HFF-Myc (cell line): Measurements from ENCODE around the gene DDX18.
A peak's percentile ranks its signal among the peaks of the same experiment; 100 is the strongest.

Experiments
- DNase-seq: peaks from one replicate; pipeline ENCODE4 v3.0.0-alpha.2; 2011; ENCODE audit warnings: low read depth; ENCODE audit errors: extremely low read depth
- H3K4me3 ChIP-seq: replicated peaks from 2 replicates; pipeline ENCODE4 v1.5.1; 2011; ENCODE audit warnings: low read depth, mild to moderate bottlenecking, control low read depth, low read length
- TF ChIP-seq, protein P1 (sequence below): IDR thresholded peaks from 2 replicates; pipeline ENCODE4 v1.5.1; 2012; ENCODE audit warnings: mild to moderate bottlenecking, low read depth, low read length, control low read depth; ENCODE audit errors: missing control alignments

DDX18 gene

DNA sequence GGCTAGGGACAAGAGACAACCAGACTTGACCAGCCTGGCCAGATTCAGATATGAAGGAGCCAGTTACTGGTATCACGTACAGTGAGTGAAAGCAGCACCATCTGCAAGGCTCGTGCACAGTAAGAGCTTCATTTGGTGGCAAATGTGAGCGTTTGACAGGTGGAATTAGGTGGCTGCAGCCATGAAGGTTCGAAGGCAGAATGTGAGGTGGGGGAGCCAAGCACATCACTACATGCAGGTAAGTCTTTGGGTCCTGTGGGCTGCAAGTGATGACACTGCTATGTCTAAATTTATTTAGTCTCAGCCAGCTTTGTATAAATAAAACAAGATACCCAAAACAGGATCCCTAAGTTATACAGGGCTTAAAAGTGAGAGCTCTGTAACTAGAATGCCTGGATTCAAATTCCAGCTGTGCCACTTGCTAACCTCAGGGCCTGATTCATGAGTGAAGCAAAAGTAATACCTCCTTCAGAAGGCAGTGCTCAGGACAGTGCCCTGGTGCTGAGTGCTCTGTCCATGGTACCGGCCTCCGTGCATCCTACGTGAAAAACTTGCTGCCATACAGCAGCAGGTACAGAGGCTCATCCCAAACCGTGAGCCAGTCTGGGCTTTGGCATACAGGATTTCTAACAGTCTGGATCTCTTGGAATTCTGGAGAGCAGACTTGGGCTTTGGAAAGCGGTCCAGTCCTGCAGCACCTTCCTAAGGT, 18.6 kb downstream of the DDX18 start:
- no peak overlapping the region for H3K4me3 ChIP-seq
- no peak for DNase-seq
- TF ChIP-seq, protein P1, sequence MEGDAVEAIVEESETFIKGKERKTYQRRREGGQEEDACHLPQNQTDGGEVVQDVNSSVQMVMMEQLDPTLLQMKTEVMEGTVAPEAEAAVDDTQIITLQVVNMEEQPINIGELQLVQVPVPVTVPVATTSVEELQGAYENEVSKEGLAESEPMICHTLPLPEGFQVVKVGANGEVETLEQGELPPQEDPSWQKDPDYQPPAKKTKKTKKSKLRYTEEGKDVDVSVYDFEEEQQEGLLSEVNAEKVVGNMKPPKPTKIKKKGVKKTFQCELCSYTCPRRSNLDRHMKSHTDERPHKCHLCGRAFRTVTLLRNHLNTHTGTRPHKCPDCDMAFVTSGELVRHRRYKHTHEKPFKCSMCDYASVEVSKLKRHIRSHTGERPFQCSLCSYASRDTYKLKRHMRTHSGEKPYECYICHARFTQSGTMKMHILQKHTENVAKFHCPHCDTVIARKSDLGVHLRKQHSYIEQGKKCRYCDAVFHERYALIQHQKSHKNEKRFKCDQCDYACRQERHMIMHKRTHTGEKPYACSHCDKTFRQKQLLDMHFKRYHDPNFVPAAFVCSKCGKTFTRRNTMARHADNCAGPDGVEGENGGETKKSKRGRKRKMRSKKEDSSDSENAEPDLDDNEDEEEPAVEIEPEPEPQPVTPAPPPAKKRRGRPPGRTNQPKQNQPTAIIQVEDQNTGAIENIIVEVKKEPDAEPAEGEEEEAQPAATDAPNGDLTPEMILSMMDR, result no peak

DNA sequence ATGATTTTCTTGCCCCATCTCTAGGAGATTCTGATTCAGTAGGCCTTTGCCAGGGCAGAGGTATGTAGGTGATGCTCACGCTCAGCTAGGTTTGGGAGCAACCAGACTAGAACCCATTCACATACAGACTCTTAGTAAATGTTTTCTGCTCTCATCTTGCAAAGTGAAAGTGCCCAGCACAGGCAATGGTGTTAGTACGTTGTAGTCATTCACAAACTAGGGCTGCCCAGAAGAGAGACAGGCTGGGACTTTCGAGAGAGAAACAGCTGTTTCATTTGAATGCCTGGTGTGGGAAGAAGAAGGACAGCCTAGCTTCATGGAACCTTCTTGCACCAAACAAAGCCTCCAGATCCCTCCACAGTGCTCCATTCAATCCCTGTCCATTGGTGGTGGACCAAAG, 19.4 kb downstream of the DDX18 start:
- H3K4me3 ChIP-seq, result no peak overlapping the region

DNA sequence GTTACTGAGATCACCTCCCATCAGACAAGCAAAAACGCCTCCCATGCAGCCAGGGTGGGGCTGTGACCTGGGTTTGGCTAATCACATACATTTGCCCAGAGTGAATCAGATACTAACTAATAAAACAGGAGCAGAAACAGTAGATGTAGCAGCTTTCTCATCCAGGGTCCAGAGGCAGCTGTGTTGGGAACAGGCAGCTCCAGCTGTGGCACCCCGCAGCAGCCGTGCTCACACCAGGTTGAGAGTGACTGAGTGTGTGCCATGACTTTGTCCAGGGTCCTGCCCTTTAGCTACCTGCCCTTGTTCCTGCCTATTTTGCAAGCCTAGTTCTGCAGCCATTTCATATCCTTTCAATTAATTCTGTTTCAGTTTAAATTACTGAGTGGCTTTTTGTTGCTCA, 20.5 kb downstream of the DDX18 start:
- DNase-seq, result no peak
- no peak overlapping the region for H3K4me3 ChIP-seq
- TF ChIP-seq, protein P1, result no peak

More for the DNA sequence above, 19.4 kb downstream of the DDX18 start:
- no peak for DNase-seq
- TF ChIP-seq, protein P1, result no peak

DNA sequence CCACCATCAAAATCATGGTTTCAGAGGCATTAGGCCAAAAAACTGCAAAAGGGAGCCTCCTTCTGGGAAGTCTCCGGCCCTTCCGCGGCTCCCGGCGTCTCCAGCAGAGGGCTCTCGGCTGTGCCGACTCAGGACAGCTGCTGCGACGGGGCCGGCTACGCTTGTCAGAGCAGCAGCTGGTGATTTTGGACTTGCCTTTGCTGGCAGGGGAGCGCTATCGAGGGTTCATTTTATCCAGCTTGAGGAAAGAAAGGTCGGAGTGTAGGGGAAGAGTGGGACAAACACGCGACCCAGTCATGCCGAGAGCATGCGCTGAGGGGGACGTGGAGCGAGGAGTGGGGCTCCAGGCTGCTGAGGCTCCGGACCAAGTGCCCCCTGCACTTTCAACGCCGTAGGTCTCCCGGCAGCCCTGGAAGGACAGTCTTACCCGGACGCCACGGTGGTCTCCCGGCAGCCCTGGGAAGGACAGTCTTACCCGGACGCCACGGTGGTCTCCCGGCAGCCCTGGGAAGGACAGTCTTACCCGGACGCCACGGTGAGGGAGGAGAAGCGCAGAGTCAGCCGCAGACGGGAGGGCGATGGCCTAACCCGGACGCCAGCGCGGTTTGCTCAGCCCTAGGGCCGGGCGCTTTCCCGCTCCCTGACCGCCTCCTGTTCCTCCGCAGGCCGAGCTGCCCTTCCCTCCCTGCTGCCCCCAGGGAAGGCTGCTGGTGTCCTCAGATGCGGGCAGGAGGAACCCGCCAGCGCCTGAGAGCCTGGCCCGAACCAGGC, 21.7 kb downstream of the DDX18 start:
- H3K4me3 ChIP-seq, result peak overlapping the region; percentile 31
- TF ChIP-seq, protein P1, result peak; percentile 94
- peak; percentile 36 for DNase-seq

DNA sequence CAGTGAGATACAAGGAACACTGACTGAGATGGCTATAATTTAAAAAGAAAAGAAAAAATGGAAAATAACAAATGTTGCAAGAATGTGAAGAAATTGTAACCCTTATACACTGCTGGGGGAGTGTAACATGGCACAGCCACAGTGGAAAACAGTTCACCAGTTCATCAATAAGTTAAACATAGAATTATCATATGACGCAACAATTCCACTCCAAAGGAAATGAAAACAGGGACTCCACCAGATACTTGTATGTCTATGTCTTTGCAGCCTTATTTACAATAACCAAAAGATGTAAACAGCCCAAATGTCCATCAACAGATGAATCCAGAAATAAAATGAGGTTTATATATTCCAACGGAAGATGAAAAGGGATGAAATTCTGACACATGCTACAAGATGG, 30.8 kb downstream of the DDX18 start:
- no peak for DNase-seq
- H3K4me3 ChIP-seq, result no peak overlapping the region
- TF ChIP-seq, protein P1, result no peak

DNA sequence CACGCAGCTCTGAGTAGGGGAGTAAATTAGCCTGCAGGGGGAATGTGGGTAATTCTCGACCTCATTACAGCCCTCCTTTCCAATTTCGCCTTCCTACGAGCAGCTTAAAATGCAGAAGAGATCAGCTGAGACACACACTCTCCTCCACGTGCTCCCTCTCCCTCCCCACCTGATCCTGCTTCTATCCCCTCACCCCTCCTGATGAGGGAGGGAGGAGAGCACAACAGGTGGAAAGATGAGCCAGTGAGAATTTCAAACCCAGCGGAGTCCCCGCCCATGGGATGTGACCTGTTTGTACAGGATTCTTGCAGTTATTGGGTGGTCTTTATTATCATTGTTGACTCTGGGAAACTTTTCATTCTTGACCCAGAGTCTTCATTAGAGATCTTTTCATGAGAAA, 35.5 kb downstream of the DDX18 start:
- no peak overlapping the region for H3K4me3 ChIP-seq
- no peak for DNase-seq
- TF ChIP-seq, protein P1, result no peak
